Esophagus squamous epithelium (tissue), 5 donors: ENCODE results near the gene TBC1D5. TPM values are rescaled to one million over a fixed set of nuclear protein-coding genes. Genes with fewer than 3 reads are reported as not detected.

ENCODE experiments used
- DNase-seq: peaks from one replicate; lab custom pipeline; 2025; lab: John Stamatoyannopoulos, UW
- H3K27ac ChIP-seq, 4 donors: fragments of 200-600 bp; sonication (generic); one replicate each; pipeline ENCODE4 v1.5.1; 2016 to 2019; ENCODE audit warnings: mild to moderate bottlenecking in 1 of 4
- H3K27me3 ChIP-seq, 4 donors: fragments of 200-600 bp; sonication (generic); 1 replicate in 3 of 4; 2 replicates in 1 of 4; pipeline versions ENCODE4 v1.5.1 to v1.6.0; 2017 to 2021; ENCODE audit warnings: antibody characterized with exemption in 1 of 4
- H3K36me3 ChIP-seq, 3 donors: fragments of 200-600 bp; sonication (generic); one replicate each; pipeline ENCODE4 v1.5.1; 2016 to 2019
- H3K4me1 ChIP-seq, 3 donors: fragments of 200-600 bp; sonication (generic); one replicate each; pipeline ENCODE4 v1.5.1; 2017 to 2019
- H3K4me3 ChIP-seq, 4 donors: fragments of 200-600 bp; sonication (generic); 1 replicate in 3 of 4; 2 replicates in 1 of 4; pipeline ENCODE4 v1.5.1; 2016 to 2019; ENCODE audit warnings: mild to moderate bottlenecking in 2 of 4, moderate library complexity in 1 of 4
- H3K9me3 ChIP-seq, 3 donors: fragments of 200-600 bp; sonication (generic); one replicate each; pipeline ENCODE4 v1.5.1; 2016 to 2019
- POLR2A ChIP-seq, 4 donors: fragments of 450-650 bp; IDR thresholded peaks; one replicate each; pipeline ENCODE4 v1.6.1; 2017; ENCODE audit warnings: antibody characterized with exemption in 4 of 4, mild to moderate bottlenecking in 4 of 4, moderate library complexity in 3 of 4
- WGBS, 2 donors: methylation state at CpG; one replicate each; pipeline ENCODE4 v1.1.5; 2018; 5-methylcytosine and 5-hydroxymethylcytosine counted together
- intact Hi-C: fragments of 100-400 bp; cut with DNase I; formaldehyde crosslinking; loops from one replicate; pipeline ENCODE4 v1.15.0; 2022
- total RNA-seq, 4 donors: library from RNA; depleted of rRNA; stranded (reverse); fragments of >200 nt; gene quantifications; one replicate each; pipeline ENCODE4 v1.1.0, GENCODE V29; 2016
- TF ChIP-seq, protein P1 (sequence below), 6 experiments: fragments of 450-650 bp in 4 of 6; fragments of 200-600 bp in 2 of 6; sonication (generic) in 2 of 6; IDR thresholded peaks; one replicate each; pipeline ENCODE4 v1.5.1; 2016 to 2019; ENCODE audit warnings: antibody characterized with exemption in 6 of 6, mild to moderate bottlenecking in 4 of 6, moderate library complexity in 4 of 6
- donor health status: DM: yes; HTN: yes; CAD: no.

The TBC1D5 gene
- total RNA-seq, 4 donors from 2014 or later, result 32.8 to 56.1 (median 39.9) TPM

DNA sequence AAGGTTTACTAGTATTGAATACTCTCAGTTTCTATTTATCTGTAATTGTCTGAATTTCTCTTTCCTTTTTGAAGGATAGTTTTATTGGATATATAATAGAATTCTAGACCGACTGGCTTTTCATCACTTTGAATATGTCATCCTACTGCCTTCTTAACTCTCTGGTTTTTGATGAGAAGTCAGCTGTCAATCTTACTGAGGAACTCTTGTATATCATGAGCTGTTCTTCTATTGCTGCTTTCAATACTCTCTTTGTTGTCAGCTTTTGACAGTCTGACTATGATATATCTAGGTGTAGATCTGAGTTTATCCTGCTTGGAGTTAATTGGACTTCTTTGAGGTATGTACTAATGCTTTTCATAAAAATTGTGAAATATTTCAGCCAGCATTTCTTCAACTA is 523.8 kb downstream of the TBC1D5 start:
- Histone ChIP-seq H3K27me3 (no peaks in the 10 kb centered on the region), H3K4me1 (no peaks in the 10 kb centered on the region), H3K9me3 (no peaks in the 10 kb centered on the region), H3K36me3 (peaks cover 0 to 8% (median 0%) of the 10 kb centered on the region in 3 donors), H3K4me3 (no peak overlapping the region), H3K27ac (no peak overlapping the region)
- DNase-seq, result no peak
- 36 to 41% methylated on average over 1 of the region's 1 CpG for WGBS, 2 donors
- intact Hi-C loops, result no loop called here
- no peak for TF ChIP-seq POLR2A (IDR thresholded peaks at IDR 0.05)
- TF ChIP-seq, protein P1, sequence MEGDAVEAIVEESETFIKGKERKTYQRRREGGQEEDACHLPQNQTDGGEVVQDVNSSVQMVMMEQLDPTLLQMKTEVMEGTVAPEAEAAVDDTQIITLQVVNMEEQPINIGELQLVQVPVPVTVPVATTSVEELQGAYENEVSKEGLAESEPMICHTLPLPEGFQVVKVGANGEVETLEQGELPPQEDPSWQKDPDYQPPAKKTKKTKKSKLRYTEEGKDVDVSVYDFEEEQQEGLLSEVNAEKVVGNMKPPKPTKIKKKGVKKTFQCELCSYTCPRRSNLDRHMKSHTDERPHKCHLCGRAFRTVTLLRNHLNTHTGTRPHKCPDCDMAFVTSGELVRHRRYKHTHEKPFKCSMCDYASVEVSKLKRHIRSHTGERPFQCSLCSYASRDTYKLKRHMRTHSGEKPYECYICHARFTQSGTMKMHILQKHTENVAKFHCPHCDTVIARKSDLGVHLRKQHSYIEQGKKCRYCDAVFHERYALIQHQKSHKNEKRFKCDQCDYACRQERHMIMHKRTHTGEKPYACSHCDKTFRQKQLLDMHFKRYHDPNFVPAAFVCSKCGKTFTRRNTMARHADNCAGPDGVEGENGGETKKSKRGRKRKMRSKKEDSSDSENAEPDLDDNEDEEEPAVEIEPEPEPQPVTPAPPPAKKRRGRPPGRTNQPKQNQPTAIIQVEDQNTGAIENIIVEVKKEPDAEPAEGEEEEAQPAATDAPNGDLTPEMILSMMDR (IDR thresholded peaks at IDR 0.05), result no peak

DNA sequence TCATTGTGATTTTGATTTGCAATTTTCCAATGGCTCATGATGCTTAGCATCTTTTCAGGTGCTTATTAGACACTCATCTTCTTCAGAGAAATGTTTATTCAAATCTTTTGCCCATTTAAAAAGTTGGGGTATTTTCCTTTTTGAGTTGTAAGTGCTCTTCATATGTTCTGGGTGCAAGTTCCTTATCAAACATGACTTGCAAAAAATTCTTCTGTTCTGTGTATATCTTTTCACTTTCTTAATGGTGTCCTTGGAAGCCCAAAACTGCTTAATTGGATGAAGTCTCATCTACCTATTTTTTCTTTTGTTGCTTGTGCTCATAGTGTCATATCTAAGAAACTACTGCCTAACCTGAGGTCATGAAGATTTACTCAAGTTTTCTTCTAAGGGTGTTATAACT is 524.8 kb downstream of the TBC1D5 start:
- no peaks in the 10 kb centered on the region for H3K9me3 ChIP-seq
- peaks cover 0 to 17% (median 0%) of the 10 kb centered on the region in 3 donors for H3K36me3 ChIP-seq
- H3K4me3 ChIP-seq, result no peak overlapping the region
- no peaks in the 10 kb centered on the region for H3K27me3 ChIP-seq
- H3K4me1 ChIP-seq, result no peaks in the 10 kb centered on the region
- intact Hi-C loops, result no loop called here
- DNase-seq, result no peak
- no peak for TF ChIP-seq POLR2A (IDR thresholded peaks at IDR 0.05)
- TF ChIP-seq, protein P1 (IDR thresholded peaks at IDR 0.05), result no peak
- no peak overlapping the region for H3K27ac ChIP-seq

DNA sequence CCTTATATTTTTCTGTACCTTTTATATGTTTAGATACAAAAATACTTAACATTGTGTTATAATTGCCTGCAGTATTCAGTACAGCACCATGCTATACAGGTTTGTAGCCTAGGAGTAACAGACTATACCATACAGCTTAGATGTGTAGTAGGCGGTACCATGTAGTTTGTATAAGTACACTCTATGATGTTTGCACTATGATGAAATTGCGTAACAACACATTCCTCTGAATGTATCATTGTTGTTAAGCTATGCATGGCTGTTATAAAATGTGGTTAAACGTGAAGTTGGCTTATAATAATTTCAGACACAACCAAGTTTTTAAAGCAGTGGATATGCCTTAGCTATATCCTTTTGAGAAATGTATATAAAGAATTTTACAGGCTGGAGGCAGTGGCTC is 529.3 kb downstream of the TBC1D5 start:
- H3K27ac ChIP-seq, result no peak overlapping the region
- H3K4me1 ChIP-seq, result no peaks in the 10 kb centered on the region
- 74 to 81% methylated on average over 3 of the region's 3 CpGs for WGBS, 2 donors
- H3K4me3 ChIP-seq, result no peak overlapping the region
- H3K36me3 ChIP-seq, result peaks cover 0 to 37% (median 0%) of the 10 kb centered on the region in 3 donors
- H3K9me3 ChIP-seq, result no peaks in the 10 kb centered on the region
- intact Hi-C loops, result no loop called here
- no peak for DNase-seq
- no peaks in the 10 kb centered on the region for H3K27me3 ChIP-seq
- no peak for TF ChIP-seq POLR2A (IDR thresholded peaks at IDR 0.05)
- TF ChIP-seq, protein P1 (IDR thresholded peaks at IDR 0.05), result no peak

DNA sequence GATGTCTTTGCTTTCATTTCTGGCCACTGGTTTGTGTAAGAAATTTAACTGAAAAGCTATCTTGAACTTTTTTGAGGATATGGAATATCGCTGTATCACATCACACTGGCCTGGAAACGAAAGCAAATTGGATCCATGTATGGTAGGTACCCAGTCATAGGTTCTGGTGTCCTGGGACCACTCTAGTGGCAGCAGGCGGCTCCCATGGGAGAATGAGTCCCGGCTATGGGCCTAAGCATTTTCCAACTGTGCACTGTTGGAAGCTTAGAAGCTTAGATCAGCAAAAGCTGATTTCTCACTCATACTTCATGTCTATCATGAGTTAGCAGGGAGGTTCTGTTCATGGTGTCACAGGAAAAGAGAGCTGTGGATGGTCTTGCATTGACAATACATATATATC is 534.5 kb downstream of the TBC1D5 start:
- Histone ChIP-seq H3K27ac (no peak overlapping the region), H3K27me3 (no peaks in the 10 kb centered on the region), H3K36me3 (peaks cover 0 to 51% (median 0%) of the 10 kb centered on the region in 3 donors), H3K4me3 (no peak overlapping the region), H3K9me3 (peaks cover 0 to under 1% (median under 1%) of the 10 kb centered on the region in 3 donors), H3K4me1 (no peaks in the 10 kb centered on the region)
- no peak for TF ChIP-seq POLR2A (IDR thresholded peaks at IDR 0.05)
- TF ChIP-seq, protein P1 (IDR thresholded peaks at IDR 0.05), result no peak
- intact Hi-C loops, result no loop called here
- 87 to 93% methylated on average over 4 of the region's 4 CpGs for WGBS, 2 donors
- no peak for DNase-seq

DNA sequence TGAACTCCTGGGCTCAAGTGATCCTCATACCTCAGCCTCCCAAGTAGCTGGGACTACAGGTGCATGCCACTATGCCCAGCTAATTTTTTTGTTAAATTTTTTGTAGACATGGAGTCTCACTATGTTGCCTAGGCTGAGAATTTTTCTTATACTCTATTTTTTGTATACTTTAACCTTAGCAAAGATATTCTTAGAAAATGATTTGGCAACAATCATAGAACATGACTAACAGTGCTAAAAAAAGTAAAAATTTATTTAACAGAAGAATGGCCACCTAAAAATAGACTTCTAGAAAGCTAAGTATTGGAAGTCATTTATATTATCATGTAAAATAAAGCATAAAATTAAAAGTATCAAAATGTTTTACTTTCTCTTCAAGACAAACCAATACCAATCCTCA is 535.4 kb downstream of the TBC1D5 start:
- TF ChIP-seq POLR2A (IDR thresholded peaks at IDR 0.05), result no peak
- TF ChIP-seq, protein P1 (IDR thresholded peaks at IDR 0.05), result no peak
- Histone ChIP-seq H3K27ac (no peak overlapping the region), H3K27me3 (no peaks in the 10 kb centered on the region), H3K4me1 (no peaks in the 10 kb centered on the region), H3K36me3 (peaks cover 0 to 51% (median 0%) of the 10 kb centered on the region in 3 donors), H3K4me3 (no peak overlapping the region), H3K9me3 (peaks cover 0 to 10% (median 8%) of the 10 kb centered on the region in 3 donors)
- DNase-seq, result no peak
- intact Hi-C loops, result no loop called here
